Astrocyte of the cerebellum (primary cell): ENCODE results near the gene SOBP.
A peak's percentile ranks its signal among the peaks of the same experiment; 100 is the strongest.

Experiments used
- DNase-seq: peaks from one replicate; pipeline ENCODE4 v3.0.0-alpha.2; 2011; ENCODE audit warnings: low read depth
- H3K4me3 ChIP-seq: 2 replicates; pipeline ENCODE4 v1.5.1; 2011; ENCODE audit warnings: mild to moderate bottlenecking, low read depth, low read length, moderate library complexity
- in situ Hi-C: cut with HindIII; loops from 2 replicates; pipeline ENCODE4 v1.10.0; 2017; ENCODE audit warnings: low sequenced_read_pairs
- TF ChIP-seq, protein P1 (sequence below): IDR thresholded peaks from 2 replicates; pipeline ENCODE4 v1.5.1; 2012; ENCODE audit warnings: low read length, low read depth, moderate library complexity, mild to moderate bottlenecking; ENCODE audit errors: missing control alignments

Gene SOBP

DNA sequence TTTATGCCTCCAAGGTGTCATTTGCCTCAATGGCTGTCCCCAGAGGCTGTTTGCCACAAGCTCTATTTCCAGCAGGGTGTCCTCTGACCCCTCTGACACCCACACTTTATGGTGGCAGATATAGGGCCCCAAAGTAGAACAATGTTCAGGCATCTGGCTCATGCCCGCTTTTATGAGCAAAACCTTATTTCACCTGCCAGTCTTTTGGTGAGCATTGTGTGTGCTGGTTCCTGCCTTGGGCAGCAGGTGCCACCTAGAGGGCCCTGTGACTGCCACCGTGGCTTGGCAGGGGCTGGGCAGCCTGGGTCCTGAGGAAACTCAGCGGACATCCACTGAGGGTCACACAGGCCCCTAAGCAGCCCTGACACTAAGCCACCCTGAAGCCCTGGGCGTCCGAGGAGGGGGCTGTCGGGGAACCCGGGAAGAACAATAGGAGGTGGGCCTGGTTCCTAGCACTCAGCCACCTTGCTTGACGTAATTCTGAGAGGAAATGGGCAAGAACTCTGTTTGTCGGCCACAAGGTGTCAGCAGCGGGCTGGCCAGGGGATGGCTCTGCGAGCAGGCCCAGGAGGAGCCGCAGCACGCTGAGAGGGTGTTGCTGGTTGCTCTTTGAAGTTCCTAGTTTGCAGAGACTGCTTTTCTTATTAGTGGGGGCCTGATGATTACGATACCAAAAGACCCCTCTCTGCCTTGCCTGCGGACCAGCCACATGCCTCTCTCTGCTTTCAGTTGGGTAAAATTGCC, 185.2 kb downstream of the SOBP start:
- peak; percentile 70 for DNase-seq
- TF ChIP-seq, protein P1, sequence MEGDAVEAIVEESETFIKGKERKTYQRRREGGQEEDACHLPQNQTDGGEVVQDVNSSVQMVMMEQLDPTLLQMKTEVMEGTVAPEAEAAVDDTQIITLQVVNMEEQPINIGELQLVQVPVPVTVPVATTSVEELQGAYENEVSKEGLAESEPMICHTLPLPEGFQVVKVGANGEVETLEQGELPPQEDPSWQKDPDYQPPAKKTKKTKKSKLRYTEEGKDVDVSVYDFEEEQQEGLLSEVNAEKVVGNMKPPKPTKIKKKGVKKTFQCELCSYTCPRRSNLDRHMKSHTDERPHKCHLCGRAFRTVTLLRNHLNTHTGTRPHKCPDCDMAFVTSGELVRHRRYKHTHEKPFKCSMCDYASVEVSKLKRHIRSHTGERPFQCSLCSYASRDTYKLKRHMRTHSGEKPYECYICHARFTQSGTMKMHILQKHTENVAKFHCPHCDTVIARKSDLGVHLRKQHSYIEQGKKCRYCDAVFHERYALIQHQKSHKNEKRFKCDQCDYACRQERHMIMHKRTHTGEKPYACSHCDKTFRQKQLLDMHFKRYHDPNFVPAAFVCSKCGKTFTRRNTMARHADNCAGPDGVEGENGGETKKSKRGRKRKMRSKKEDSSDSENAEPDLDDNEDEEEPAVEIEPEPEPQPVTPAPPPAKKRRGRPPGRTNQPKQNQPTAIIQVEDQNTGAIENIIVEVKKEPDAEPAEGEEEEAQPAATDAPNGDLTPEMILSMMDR: peak; percentile 89
- in situ Hi-C loops: no loop called here
- no peak overlapping the region for H3K4me3 ChIP-seq

DNA sequence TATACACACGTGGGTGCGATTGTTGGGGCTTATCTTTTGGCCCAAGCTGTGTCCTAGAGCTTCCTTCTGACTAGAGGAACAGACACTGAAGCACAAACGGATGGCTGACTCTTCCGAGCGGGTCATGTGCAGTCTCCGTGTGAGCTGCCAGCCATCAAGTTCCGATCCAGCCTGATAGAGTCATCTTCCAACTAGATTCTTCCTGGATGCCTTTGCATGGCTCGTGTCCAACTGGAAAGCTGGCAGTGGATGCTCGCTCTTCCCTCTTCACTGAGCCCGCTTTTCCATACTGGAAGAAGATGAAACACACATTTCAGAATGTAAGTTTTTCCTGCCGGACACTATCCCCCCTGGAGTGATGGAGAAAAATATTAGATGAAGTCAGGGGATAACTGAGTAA, 186.1 kb downstream of the SOBP start:
- TF ChIP-seq, protein P1: no peak
- H3K4me3 ChIP-seq: no peak overlapping the region
- no peak for DNase-seq
- in situ Hi-C loops: no loop called here

DNA sequence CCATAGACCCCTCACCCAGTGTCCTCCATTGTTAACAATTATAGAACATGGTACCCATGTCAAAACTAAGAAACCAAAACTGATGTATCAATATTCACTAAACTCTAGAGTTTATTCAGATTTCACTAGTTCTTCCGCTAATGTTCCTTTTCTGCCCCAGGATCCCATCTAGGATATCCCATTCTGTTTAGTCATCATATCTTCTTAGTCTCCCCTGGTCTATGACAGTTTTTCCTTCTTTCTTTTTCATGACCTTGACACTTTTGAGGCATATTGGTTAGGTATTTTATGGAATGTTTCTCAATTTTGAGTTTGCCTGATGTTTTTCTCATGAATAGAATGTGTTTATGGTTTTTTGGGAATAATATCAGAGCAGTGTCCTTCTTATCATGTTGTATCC, 187.5 kb downstream of the SOBP start:
- DNase-seq: no peak
- H3K4me3 ChIP-seq: no peak overlapping the region
- in situ Hi-C loops: no loop called here
- TF ChIP-seq, protein P1: no peak

DNA sequence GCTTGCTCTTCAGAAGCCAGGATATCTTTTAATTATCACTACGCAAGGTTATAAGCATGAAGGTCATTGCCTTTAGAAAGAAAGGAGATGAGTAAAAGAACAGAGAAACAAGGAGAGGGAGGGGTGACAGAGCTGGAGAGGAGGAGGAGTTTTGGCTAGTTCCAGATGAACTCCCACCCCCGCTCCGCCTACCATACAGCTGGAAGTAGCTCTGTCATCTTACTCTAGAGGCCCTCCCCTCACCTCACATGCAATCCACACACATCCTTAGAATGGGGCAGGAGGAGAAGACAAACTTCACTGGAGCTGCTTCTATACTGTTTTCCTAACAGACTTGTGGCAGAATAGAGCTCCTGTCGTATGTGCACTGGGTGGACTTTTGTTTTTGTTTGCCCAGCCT, 189.5 kb downstream of the SOBP start:
- no peak for DNase-seq
- no peak overlapping the region for H3K4me3 ChIP-seq
- in situ Hi-C loops: no loop called here
- TF ChIP-seq, protein P1: no peak

GRCh38 chr6:107682721-107683120, 192.8 kb downstream of the SOBP start:
- H3K4me3 ChIP-seq: no peak overlapping the region
- no peak for DNase-seq
- in situ Hi-C loops: no loop called here
- TF ChIP-seq, protein P1: no peak

GRCh38 chr6:107683183-107683582, 193.3 kb downstream of the SOBP start:
- H3K4me3 ChIP-seq: no peak overlapping the region
- DNase-seq: no peak
- in situ Hi-C loops: no loop called here
- TF ChIP-seq, protein P1: no peak
